Stimulated activated CD4-positive, alpha-beta T cell treated with anti-CD3 and anti-CD28 coated beads, Interleukin-2, amount 100 ng/mL, for 48 hours (primary cell): ENCODE data around the gene FAM222A.

Experiments used
- DNase-seq, 2 donors: peaks; one replicate each; pipeline ENCODE4 v3.0.0-alpha.2; 2020

FAM222A gene

DNA sequence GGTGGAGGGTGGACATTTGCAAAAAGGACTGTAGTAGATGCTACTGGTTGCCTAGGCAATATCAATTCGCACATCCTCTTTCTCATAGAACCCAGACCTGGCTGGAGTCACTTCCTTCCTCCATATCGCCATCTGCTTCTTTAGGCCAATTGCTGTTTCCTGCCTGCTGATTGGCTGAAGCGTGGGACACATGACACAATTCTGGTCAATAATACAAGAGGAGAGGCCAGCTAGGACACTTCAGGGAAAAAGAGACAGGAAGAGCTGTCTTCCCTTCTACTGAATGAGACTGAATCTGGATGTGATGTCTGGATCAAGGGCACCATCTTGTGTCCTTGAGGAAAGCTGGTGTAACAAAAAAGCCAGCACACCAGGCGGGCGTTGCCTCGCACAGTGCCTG, 65.8 kb downstream of the FAM222A start:
- DNase-seq: no peak

DNA sequence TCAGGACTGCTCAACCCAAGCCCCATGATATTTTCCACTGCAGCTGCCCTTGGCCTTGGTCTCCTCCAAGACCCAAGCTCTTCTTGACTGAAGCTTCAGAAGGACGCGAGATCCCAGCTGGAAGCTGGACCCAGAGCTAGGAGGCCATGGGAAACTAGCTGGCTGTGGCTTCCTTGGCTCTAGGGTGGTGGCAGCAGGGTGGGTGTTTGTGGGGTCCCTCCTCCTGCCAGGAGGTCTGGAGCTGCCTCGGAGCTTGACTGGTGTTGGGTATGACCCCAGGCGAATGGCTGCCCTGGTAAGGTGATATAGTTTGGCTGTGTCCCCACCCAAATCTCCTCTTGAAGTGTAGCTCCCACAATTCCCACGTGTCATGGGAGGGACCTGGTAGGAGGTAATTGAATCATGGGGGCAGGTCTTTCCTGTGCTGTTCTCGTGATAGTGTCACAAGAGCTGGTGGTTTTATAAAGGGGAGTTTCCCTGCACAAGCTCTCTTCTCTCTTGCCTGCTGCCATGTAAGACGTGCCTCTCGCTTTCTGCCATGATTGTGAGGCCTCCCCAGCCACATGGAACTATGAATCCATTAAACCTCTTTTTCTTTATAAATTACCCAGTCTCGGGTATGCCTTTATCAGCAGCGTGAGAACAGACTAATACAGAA, 68.2 kb downstream of the FAM222A start:
- DNase-seq: no peak

DNA sequence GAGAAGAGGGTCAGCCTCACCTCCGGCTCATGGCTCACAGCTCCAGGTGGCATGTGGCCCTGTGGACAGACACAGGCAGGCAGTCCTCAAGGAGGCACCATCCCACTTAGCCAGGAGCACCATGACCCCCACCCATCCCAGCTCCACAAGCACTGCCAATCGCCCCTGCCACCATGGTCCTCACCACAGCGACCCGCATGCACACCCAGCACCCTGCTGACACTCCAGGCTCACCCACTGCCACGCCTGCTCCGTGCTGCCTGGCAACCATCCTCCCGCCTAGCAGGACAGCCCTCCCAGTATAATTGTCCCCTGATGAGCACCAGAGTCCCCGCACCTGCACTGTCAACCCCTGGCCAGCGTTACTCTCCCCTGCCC, 68.7 kb downstream of the FAM222A start:
- DNase-seq: no peak

DNA sequence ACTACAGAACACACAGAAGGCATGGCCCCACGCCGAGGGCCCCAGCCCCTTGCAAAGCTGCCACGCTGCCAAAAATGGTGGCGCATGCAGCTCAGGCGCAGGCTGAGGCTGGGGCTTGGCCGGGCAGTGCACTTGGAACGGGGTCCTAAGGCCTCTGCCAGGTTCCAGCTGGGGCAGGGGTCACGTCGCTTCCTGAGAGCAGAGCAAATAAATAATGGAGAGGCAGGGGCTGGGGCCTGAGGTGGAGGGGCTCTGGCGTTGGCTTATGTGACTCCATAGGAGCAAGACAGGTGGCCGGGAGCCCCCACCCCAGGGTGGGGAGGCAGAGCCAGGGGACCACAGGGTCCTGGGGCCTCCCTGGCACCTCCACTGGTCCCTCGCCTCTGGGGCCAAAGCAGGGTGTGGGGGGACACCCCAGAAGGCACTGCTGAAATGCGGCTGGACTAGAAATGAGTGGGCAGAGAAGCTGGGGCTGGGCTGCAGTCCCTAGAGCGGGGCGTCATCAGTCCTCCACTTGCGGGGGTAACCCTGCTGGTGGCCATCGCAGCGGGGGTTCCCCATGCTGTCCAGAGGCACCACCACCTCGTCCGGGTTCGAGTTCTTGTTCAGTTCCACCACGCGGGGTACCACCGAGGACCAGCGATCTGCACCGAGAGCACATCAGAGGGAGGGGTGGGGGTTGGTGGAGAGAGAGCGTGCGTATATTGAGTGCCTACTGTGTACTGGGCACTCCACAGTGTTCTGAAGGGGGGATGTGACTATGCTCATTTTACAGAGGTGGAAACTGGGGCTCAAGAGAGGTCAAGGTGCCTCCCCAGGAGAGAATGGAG, 69.7 kb downstream of the FAM222A start:
- no peak for DNase-seq

DNA sequence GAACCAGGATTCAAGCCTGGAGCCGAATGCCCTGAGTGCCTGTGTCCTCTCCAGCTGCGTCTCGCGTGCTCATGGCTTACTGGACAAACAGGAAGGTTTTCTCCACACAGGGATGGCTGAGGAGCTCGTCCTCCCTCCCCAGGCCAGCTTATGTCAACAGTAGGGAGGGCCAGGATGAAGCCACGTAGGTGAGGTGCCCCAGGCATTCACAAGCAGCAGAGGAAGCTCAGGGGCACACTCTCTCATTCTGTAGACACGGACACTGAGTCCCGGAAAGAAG, 70.3 kb downstream of the FAM222A start:
- no peak for DNase-seq

DNA sequence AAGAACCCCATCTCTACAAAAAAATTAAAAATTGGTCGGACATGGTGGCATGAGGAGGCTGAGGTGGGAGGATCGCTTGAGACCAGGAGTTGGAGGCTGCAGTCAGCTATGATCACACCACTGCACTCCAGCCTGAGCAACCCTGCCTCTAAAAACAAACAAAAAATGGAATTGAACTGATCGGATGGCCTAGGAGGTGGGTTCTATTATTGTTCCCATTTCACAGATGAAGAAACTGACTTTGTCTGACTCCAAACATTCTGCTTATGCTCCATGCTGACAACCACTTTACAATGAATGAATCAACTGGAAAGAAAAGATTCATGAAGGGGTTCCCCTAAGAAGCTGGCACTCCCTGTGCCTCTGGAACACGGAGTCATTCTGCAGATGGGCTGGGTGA, 72.2 kb downstream of the FAM222A start:
- DNase-seq: no peak

DNA sequence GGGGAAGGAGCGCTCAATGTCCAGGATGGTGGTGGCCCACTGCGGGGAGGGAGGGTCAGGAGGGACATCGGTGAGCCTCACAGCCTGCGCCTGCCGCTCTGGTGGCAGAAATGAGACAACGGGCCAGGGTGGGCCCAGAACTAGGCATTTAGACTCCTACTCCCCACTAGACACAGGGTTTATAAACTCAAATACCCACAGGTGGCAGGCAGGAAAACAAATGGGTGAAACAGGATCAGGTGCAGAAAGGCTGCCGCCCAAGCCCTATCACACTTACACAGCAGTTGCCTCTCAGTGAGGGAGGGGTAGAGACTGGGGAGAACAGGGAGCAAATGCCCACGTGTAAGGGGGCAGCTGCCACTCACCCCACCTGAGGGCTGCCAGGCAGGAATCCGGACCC, 73.2 kb downstream of the FAM222A start:
- no peak for DNase-seq

DNA sequence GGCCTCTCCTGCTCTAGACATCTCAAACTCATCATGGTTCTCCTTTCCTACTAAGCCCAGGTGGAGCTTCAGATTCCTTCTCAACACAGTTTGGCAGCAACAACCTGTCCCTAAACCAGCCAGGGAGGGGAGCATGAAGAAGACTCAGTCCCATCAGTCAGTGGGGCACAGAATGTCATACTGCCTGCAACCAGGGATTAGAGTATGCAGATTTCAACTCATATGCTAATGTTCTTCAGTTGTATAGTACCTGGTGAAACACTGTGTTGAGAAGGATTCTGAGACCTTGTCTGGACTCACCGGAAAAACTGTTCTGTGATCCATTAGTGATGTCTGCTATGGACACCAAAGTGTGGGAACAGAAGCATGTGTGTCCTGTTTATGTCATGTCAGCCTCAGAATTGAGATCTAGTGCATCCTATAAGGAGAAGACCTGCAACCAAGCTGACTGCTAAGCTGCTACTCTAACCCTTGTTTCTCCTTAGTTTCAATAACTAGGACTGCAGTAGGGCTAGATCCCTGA, 76.0 kb downstream of the FAM222A start:
- DNase-seq: no peak

DNA sequence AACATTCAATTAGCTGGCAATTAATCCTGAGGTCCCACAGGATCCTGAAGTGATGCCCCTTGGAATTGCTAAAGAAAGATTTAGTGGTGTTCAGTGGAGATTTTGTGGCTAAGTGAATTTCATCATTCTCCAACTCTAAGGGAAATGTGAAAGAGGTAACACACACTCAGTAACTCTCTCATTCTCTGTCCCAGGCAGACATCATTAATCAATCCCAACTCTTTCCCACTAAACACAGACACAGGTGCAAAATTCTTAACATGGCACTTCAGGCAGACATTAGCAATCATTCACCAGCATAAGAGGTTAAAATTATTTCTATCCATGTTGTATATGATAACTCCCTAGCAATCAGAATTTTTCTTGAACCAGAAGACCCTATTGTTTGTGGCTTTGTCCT, 79.4 kb downstream of the FAM222A start:
- no peak for DNase-seq

DNA sequence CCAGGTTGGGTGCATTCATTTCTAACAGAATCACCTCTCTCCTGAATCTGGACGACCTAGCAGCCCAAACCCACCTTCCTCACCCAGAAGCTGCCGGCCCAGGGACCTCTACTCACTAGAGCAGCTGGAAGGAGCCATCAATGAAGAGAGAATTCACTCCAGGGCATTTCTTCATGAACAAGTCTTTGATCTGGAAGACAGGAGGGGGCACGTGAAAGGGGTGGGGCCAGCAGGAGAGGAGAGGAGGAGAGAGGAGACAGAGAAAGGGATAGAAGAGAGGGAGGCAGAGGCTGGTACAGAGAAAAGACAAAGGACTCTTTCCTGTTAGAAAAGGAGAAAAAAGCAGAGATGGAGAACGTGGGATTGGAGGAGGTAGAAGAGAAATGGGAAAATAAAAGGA, 79.8 kb downstream of the FAM222A start:
- no peak for DNase-seq

DNA sequence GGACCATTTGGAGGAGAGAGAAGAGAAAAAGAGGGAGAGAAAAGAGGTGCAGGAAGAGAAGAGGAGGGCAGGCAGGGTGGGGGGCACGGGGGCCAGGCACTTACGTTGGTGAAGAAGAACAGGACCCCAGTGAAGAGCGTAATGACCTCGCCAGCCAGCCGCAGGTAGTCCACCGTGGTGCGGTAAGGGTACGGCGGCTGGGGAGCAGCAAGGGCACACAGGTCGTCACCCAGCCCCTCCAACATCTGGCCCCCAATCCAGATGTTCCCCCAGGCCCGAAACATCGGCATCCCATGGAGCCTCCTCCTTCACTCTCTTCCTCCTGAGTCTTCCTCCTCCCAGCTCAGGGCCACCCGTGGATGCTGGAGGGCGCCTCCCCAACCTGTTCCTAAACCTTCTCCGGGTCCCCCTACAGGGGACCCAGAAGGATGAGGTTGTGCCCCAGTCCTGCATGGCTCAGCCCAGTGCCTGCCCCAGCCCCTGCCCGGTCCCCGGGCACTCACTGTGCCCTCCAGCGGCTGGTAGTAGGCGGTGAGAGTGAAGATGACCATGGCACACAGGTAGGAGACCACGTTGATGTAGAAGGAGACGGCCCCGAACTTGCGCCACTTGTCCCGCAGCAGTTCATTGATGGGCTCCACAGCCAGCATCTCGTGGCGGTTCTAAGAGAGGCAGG, 80.3 kb downstream of the FAM222A start:
- no peak for DNase-seq

DNA sequence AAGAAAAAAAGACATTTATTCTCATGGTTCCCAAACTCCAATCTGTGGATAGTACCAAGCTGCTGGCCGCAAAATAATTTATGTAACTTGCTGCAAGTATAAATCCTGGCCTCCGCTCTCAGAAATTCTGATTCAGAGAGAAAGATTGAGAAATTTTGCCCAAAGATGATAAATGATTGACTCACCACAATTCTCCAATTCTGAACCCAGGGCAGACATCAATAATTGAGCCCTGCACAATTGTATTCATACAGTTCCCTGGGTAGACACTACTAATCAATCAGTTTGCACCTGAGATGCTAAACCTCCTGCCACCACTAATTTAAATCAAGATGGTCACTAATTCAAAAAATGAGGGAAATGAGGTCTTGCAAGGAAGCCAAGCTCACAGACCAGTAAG, 81.4 kb downstream of the FAM222A start:
- DNase-seq: no peak

DNA sequence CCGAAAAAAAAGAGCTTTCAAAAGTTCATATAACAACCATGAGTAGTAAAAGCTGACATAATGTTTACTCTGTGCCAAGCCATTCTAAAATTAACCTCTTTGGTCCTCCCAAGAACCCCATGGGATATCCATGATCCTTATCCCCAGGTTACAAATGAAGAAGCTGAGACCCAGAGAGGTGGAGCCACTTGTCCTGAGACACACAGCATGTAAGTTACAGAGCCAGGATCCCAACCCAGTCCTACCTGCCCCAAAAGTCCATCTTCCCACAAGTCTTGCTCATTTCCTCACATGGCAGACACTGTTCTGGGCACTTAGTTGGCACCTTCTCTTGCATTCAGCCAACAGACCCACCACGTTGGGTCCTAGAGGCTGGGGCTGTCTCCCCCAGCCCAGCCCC, 82.4 kb downstream of the FAM222A start:
- DNase-seq: no peak

DNA sequence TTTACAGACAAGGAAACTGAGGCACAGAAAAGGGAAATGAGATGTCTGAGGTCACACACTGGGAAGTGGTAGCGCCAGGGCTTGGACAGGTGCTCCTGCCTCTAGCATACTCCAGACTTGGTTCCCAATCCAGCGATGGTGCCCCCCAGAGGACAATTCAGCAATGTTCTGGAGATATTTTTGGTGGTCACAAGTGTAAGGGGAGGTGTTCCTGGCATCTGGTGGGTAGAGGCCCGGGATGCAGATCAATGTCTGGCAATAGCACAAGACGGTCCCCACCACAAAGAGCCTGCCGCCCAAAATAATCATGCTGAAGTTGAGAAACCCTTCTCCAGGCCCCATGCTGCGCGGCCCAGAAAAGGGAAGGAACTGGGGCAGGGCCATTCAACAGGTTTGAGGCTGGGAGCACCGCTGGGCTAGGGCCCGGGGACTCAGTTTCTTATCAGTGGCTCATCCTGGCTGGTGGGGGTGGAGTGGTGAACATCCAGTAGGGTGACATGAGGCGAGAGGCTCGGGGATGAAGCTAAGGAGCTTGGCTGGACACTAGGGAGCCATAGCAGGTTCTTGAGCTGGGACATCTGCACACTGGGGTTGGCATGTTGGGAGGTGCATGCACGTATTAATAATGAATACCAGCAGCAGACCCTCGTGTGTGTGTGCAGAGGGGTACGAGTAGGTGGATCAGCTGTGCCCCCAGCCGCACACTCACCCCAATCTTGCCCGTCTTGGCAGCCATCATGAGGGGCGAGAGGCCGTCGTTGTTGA, 84.5 kb downstream of the FAM222A start:
- no peak for DNase-seq

DNA sequence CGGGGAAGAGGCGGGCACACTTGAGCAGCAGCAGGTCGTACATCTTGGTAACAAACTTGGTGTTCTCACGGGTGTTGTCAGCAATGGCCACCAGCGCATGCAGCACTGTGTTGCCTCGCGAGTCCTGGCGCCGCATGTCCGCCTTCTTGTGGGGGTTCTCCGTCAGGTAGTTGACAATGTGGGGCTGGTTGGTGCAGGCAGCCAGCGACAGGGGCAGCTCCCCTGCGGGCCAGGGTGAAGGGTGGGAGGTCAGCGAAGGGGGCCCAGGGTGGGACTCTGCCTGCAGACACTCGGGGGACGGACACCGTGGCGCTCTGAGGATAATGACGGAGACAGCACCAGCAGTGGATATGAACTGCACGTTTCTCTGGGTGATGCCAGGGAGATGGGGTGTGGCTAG, 85.1 kb downstream of the FAM222A start:
- DNase-seq: no peak

DNA sequence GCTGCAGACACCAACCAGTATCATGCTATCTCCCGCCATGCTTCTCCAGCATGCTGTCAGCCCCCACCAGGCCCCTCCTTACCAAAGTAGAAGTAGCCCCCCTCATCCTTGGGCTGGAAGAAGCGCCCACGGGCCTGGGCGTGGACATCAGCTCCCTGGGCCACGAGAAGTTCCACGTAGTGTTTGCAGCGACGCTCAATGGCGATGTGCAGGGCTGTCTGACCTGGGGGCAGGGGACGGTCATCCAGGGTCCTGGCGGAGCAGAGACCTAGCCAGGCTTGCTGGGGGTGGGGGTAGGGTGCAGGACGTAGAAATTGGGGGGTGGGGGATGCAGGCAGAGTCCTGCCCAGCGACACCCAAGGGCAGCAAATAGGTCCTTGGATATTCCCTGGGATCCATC, 86.9 kb downstream of the FAM222A start:
- no peak for DNase-seq

DNA sequence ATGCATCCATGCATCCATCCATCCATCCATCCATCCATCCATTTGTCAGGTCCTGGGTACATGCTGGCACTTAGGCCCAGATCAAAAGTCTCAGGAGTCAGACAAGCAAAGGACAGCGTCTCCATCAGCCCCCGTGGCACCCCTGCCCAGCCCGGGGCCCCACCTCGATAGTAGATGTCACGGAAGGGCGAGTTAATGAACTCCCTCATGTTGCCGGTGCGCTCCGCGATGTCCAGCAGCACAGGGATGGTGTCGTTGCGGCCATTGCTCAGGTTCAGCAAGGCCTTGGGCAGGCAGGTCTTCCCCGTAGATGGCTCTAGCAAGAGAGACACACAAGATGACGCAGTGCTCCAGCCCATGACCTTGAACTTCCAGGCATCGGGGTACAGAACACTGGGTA, 89.2 kb downstream of the FAM222A start:
- no peak for DNase-seq

DNA sequence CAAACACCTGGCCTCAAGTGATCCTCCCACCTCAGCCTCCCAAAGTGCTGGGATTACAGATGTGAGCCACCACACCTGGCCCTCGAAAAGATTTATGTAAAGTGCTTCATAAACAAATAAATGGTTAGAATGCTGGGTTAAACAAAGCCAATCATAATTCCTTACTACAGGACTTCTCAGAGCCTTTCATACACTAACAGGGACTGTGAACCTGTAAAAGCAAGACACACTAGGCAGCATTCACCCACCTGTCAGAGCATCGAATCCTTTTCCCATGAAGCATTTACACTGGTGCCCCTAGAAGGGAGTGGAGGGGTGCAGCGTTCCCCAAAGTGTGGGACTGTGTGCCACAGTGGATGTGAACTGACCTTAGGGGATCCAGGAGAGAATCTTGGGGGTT, 90.1 kb downstream of the FAM222A start:
- DNase-seq: no peak

DNA sequence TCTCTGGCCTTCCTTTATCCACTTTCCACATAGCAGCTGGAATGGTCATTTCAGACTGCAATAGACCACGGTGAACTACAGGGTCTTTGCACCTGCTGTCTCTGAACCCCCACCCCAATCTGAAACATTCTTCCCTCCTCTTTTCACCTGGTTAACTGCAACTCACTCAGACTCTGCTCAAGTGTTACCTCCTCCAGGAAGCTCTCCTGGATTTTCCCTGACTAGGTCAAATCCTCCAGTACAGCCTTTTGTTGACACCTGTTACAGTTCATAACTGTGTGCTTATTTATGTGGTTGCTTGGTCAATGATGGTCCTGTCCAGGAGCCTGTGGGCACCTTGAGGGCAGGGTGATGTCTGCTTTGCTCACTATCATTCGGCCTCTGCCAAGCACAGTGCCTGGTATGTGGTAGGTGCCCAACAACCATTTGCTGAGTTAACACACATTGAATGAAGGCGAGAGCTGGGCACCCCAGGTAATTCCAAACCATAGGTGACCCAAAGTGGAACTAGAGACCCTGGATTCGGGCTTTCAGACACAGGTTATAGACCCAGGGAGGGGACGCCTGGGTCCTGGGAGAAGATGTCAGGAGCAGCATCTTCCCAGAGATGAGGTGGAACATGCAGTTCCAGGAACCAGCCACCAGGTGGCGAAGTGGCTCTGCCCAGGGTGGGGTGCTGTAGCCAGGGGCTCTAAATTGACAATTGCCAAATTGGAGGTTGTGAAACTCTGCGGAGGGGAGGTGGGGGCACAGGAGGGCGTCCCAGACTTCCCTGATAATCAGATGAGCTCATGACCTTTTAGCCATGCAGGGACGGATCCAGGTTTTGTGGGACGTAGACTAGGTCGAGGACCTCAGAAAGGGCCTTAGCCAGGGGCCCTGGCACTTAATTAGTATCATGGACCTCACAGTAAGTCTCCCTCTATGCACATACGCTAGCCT, 91.5 kb downstream of the FAM222A start:
- DNase-seq: peak; percentile 56 to 61

DNA sequence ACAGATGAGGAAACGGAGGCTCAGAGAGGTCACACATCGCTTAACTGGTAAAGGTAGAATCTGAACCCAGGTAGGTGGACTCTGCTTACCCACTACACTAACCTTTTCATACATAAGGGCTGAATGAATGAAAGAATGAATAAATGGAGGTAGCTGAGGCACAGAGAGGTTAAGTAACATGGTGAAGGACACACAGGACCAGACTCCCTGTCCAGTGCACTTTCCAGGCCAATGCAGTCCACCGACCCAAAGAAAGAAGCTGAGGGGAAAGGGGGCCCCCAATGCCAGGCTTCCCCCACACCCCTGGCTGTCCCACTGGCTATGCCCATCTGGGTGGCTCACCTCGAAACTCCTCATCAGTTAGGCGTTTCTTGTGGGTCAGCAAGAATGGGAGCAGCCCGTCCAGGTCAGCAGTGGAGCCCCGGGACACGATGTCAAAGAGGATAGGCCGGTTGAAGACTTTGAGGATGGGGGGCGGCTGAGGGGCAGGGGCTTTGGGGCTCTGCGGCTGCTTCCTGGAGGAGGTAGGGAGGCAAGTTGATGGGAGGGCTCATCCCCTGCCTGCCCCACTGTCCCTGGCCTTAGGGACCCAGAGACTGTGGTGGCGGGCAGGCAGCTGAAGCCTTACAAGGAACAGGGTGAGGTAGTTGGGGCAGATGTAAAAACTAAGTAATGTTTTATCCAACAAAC, 94.5 kb downstream of the FAM222A start:
- DNase-seq: no peak

DNA sequence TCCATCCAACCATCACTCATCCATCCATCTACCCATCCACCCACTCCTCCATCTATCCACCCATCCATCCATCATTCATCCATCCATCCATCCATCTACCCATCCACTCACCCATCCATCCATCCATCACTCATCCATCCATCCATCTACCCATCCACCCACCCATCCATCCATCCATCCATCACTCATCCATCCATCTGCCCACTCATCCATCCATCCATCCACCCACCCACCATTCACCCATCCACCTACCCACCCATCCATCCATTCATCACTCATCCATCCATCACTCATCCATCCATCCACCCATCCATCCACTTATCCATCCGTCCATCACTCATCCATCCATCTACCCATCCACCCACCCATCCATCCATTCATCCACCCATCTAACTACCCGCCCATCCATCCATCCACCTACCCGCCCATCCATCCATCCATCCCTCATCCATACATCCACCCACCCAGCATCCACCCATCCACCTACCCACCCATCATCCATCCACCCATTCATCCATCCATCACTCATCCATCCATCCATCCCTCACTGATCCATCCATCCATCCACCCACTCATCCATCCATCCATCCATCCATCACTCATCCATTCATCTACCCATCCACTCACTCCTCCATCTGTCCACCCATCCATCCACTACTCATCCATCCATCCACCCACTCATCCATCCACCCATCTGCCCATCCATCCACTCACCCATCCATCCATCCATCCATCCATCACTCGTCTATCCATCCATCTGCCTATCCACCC, 95.4 kb downstream of the FAM222A start:
- DNase-seq: no peak
